HG03045 (cell line): ENCODE measurements around the gene CLPSL1.
A peak's percentile ranks its signal among the peaks of the same experiment; 100 is the strongest.
"Not testable (repeated sequence)": the region's sequence is repeated elsewhere in the genome, so short reads cannot be mapped to it uniquely, and the experiment has no call there.

Source experiments
- ATAC-seq: cut with Tn5 transposase; IDR thresholded peaks from one replicate; pipeline ENCODE4 v1.9.1; 2021; ENCODE audit warnings: mild to moderate bottlenecking, moderate library complexity; ENCODE audit not compliant: unreplicated experiment

Gene CLPSL1, protein sequence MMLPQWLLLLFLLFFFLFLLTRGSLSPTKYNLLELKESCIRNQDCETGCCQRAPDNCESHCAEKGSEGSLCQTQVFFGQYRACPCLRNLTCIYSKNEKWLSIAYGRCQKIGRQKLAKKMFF

DNA sequence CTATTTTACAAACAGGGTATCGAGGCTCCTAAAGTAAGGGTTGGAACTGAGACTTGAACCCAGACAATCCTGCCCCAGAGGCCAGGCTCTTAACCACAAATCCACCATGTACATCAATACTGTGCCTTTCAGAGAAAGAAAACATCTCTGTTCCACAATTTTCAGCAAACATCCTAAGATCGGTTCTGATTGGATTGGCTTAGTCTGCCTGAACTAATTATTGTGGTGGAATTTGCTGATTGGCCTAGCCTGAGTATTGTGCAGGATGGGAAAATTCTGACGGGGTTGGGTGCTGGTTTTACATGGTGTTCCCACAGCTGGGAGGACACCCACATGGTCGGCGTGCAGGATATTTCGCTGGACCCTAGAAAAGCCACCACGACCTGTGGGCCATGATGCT is at the start of gene CLPSL1:
Gene CLPSL1, plus strand, starts transcription at position 301 of the 400 bp plus-strand sequence. Its CDS starts 92 bp downstream, at position 393.
- ATAC-seq, result no peak

DNA sequence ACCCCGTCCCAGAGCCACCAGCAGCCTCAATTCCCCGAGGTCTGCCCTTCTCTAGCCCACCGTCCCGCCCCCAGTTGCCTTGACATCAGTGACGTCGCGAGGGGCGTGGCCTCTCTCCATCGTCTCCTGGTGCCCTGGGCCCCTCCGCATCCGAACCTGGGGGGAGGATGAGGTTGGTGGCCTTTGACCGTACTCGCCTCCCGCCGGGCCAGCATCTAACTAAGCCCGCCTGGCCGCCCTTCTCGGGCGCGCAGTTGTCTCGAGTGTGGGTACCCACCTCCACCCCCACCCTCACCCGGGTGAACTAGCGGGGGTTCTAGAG is 49.4 kb upstream of the CLPSL1 start:
- peak; percentile 49 for ATAC-seq

DNA sequence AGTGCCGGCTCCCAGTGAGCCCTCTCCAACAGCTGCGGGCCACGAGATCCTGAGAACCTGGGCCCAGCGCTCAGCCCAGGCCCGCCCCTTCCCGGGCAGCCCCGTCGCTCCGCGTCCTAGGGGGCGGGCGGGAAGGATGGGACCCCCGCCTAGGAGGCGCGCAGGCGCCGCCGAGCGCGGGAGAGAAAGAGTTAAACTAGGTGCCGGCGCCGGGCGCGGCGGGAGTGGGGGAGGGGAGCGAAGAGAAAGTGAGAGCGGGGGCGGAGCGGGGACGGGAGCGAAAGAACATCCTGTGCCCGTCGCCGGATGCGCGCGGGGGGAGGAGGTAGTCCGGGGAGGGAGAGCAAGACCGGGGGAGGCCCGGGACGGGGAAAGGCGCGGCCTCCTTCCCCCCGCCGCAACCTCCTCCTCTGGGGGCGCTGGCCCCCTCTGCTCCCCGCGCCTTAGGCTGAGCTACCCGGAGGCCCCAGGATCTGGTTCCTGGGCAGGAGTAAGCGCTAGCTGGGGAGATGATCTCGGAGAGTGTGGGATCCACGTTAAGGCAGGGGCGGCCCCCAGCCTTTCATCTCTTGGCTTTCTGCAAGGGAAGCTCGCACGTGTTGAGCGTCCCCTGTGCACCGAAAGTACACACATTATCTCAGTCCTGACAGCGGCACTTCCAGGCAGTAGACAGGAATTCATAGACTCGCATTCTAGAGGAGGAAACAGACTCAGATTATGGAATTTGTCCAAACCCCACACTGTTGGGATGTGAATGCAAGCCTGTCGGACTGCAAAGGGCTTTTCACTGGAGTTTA is 48.9 kb upstream of the CLPSL1 start:
- ATAC-seq, result peak; percentile 57

DNA sequence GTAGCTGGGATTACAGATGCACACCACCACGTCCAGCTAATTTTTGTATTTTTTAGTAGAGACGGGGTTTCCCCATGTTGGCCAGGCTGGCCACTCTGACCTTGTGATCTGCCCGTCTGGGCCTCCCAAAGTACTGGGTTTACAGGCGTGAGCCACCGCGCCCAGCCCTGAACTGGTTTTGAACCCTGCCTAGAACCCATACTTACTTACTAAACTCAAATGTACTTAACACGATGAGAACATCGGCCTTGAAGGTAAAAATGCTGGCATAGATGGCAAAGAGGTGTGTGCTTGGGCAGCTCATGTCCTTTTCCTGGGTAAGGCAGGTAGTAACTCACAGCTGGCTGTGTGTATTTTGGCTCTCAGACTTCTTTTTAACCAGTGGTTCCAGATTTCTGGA is 47.2 kb upstream of the CLPSL1 start:
- ATAC-seq, result no peak

DNA sequence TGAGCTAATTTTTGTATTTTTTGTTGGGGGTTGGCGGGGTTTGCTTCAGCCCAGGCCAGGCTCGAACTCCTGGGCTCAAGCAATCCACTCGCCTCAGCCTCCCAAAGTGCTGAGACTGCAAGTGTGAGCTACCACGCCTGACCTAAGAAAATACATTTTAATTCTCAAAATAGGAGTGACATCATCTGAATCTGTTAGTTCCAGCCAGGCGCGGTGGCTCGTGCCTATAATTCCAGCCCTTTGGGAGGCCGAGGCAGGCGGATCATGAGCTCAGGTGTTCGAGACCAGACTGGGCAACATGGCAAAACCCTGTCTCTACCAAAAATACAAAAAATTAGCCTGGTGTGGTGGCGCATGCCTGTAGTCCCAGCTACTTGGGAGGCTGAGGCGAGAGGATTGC is 46.5 kb upstream of the CLPSL1 start:
- not testable (repeated sequence) for ATAC-seq

DNA sequence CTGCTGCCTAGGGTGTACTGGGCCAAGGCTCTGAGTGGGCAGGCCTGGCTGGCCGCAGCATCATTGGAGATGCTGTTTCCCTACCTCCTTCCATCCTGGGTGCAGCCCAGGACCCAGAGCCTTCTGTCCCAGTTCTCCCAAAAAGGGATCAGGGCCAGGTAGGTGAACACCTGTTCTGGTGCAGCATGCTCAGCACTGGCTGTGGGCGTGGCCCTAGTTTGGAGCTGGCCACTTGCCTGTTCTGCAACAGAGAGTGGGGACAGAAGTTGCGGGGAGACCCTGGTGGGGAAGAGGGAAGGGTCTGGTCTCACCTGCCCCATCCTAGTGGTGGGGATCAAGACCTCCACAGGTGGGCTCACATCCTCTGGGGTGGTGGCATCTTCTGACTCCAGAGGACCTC is 45.4 kb upstream of the CLPSL1 start:
- no peak for ATAC-seq

DNA sequence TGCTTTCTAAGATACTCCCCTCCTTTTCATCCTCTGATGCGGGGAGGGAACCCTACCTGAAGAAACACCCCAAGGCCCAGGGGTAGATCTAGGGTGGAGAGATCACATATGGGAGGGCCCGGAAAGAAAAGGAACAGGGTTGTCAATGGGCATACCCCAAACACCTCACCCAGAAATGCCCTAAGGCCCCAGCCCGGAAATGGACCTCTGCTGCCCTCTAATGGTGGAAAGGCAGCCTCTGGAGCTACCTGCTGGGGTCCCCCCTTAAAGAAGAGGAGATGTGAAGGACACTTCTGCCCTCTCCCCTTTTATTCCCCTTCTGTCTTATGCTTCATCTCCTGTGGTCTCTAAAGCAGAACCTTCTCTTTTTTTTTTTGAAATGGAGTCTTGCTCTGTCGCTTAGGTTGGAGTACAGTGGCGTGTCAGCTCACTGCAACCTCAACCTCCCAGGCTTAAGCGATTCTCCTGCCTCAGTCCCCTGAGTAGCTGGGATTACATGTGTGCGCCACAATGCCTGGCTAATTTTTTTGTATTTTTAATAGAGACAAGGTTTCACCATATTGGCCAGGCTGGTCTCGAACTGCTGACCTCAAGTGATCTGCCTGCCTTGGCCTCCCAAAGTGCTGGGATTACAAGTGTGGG is 44.4 kb upstream of the CLPSL1 start:
- ATAC-seq, result no peak

DNA sequence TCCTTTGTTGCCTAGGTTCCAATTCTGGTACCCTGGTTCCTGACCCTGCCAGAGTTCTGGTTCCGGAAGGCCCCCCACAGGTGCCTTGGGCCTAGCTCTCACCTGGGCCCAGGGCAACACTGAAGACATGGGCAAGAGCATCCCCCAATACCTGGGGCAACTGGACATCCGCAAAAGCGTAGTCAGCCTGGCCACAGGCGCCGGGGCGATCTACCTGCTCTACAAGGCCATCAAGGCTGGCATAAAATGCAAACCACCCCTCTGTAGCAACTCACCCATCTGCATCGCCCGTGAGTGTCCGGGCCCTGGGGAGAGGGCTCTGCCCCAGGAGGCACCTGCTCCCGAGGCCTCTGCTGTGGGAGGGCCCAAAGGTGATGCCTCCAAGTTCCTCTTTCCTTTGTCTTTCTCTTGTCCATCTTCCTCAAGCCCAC is 43.8 kb upstream of the CLPSL1 start, which contains the start of gene ARMC12:
Gene ARMC12, plus strand, starts transcription at position 51 of the 431 bp plus-strand sequence. Its CDS starts 77 bp downstream, at position 128.
- ATAC-seq, result no peak

DNA sequence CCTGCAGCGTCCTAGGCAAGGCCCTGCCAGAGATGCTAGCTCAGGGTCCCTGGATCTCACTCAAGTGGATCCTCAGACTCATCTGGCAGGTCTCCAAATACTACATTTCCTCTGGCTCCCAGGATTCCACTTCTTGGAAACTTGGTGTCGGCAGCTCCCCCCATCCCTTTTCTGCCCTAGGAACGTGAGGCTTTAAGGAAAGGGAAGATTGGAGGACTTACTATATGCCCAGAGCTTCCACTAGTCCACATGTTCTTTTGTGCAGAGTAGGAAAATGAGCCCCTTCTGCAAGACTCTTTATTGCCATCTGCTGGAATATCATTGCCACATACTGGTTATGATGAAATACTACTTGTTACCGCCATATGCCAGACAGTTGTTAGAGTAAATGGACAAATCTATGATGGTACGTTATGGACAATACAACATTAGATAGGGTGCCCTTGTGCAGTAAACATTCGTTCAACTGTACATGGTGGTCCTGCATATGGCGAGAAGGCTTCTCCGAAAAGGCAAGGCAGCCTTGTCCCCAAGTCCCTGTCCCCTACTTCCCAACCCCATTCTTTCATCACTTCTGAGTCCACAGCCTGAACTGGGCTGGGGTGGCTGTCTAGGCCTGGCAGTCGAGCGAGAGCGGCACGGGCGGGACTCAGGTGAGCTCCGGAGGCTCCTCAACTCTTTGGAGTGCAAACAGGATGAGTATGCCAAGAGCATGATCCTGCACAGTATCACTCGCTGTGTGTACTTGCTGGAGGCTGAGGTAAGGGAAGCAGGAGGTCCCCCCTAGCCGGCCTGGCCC is 43.2 kb upstream of the CLPSL1 start:
- no peak for ATAC-seq

DNA sequence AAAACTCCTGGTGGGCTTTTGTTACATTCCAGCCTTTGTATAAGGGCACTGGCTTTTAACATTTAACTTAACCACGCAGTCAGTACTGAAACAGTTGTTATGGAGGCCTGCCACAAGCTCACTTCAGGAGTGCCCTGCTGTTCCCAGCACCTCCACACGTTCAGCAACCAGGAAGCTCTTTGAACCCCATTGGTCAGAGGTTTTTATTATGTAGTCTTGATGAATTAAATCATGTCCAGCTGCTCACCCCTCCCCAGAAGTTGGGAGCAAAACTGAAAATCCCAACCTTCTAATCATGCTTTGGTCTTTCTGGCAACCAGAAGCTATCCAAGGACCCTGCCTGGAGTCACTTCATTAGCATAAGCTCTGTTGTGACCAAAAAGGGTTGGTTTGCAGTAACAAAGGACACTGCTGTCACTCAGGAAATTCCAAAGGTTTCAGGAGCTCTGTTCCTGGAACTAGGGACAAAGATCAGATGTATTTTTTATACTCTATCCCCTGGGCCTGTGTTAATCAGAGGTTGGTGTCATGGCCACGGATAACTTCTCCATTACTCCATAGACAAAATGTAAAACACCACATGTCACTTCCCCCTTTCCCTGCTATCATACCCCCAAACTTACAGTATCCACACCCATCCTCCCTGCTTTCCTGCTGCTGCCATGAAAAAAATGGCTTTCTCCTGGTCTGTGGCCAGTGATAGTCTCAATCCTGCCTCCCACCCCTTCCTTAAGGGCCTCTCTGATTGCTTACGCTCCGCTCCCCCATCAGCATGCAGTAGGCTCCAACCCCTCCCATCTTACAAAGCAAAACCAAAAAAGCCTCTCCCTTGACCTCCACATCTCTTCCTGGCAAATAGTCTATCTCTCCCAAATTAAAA is 40.9 kb upstream of the CLPSL1 start:
- no peak for ATAC-seq

DNA sequence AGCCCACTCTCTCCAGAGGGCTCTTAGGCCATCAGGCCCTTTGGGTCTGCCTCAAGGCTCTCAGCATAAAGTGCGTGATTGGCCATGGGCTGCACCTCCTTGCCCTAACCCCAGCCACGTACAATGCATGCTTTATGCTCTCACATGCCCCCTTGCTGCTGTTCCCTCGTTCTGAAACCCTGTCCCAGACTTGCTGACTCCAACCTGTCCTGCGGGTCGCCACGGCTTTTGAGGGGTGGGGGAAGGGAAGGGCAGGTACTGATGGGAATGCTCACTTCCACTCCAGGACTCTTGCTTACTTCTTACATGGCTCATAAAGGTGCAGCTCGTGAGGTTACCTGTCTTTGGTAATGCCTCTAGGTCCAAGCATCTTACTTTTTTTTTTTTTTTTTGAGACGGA is 38.0 kb upstream of the CLPSL1 start:
- ATAC-seq, result no peak

DNA sequence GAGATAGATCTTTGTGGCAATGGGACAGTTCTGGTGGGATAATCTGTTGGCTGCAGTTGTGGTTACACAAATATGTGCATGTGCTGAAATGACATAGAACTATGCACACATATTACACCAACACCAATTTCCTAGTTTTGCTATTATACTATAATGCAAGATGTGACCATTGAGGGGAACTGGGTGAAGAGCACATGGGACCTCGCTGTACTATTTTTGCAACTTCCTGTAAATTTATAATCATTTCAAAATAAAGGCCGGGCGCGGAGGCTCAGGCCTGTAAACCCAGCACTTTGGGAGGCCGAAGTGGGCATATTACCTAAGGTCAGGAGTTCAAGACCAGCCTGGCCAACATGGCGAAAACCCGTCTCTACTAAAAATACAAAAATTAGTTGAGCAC is 35.3 kb upstream of the CLPSL1 start:
- no peak for ATAC-seq

DNA sequence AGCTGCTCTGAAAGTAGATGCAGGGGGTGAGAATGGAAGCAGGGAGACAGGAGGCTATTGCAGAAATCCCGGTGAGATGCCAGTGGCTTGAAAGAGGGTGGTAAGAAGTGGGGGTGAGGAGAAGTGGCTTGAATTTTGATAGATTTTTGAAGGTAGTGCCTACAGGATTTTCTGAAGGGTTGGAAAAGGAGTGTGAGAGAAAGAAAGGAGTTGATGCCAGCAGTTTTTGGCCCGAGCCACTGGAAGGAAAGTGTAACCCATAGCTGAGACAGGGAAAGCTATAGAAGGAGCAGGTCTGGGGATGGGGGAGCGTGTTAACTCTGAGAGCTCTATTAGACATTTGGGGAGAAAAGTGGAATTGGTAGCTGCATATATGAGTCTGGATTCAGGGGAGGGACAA is 34.3 kb upstream of the CLPSL1 start:
- no peak for ATAC-seq

DNA sequence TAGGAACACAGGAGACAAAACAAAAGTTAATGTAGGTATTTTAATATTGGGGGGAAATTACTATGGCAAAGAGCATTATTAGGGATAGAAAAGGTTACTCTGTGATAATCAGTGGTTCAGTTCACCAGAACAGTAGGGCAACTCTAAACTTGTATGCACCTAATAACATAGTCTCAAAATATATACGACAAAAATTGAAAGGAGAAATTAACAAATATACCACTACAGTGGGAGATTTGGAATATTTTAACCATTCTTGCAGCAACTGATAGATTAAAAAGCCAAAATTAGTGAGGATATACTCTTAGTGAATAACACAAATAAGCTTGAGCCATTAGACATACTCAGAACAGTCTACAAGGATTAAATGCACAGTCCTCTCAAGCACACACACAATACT is 32.9 kb upstream of the CLPSL1 start:
- ATAC-seq, result no peak

DNA sequence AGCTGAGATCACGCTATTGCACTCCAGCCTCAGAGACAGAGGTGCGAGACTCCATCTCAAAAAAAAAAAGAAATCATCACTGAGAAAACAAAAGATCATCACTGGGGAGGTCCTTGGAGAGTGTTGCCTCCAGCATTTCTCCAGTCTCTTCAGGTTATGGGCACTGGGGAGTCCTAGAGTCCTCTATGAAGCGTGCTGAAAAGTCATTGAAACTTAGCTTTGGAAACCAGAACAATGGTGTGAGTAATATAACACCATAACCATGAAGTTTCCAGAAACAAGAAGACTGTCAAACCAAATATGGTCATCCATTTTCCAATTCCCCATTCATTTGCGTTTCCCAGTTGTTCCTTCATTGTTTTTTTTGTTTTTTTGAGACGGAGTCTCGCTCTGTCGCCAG is 30.3 kb upstream of the CLPSL1 start:
- no peak for ATAC-seq

DNA sequence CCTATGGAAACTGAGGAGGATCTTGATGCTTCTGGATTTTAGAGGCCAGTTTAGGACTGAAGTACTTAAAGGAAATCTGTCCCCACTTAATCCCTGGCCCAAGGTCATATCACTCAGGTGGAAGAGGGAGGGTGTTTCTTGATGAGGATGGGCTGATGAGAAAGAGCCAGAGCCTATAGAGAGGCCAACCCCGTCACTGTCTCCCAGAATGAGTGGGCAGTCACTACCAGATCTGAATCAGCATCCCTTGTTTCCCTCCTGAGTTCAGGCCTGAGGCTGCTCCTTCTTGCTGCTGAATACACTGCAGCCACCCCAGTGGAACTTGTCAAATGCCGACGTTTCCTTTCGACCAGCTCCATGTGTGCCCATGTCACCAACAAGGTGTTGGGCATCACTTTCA is 29.2 kb upstream of the CLPSL1 start:
- no peak for ATAC-seq

DNA sequence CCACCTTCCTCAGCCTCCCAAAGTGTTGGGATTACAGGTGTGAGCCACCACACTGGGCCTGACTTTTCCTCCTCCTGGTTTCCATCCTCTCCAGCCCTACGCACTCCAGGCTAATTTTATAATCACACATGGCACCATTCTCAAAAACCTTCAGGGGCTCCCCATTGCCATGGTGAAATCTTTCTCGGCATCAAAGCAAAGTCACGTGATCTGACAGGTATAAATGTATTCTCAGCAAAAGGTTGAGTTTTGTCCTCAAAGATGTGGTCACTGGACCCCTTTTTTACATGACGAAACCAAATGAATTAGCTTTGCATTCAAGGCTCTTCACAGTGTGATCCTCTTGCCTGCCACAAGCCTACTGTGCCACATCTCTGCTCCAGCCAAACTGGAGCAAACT is 28.5 kb upstream of the CLPSL1 start:
- no peak for ATAC-seq

DNA sequence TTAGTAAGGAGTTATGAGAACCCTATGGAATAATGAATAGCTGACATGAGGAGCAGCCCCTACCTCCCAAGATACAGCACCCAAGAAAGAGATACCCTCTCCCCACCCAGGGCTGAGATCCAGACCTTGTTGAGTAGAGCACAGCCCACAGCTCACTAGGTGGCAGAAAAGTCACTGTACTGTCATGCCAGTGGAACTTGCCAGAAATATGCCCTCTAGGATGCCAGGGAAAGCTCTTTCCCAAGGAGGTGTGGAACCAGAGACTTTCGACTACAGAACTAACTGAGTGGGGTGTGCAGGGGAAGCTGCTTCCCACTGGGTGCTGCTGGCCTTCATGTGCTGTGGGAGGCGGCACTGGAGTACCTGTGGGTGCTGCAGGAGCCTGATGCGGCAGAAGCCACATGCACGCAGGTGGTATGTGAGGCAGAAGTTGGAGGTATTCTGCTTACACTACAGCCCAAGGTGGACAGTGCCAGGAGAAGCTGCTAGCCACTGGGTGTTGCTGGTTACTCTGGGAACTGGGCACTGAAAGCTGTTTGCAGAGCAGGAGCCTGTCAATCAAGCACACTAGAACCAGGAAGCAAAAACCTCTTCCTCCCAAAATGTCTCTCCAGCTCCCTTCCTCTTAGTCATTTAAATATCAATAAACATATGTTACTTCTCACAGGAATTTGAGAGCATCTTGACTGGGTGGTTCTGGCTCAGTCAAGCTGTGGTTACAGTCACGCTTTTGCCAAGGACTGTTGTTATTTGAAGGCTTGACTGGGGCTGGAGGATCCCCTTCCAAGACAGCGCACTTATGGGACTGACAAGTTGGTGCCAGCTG is 26.2 kb upstream of the CLPSL1 start:
- ATAC-seq, result no peak

DNA sequence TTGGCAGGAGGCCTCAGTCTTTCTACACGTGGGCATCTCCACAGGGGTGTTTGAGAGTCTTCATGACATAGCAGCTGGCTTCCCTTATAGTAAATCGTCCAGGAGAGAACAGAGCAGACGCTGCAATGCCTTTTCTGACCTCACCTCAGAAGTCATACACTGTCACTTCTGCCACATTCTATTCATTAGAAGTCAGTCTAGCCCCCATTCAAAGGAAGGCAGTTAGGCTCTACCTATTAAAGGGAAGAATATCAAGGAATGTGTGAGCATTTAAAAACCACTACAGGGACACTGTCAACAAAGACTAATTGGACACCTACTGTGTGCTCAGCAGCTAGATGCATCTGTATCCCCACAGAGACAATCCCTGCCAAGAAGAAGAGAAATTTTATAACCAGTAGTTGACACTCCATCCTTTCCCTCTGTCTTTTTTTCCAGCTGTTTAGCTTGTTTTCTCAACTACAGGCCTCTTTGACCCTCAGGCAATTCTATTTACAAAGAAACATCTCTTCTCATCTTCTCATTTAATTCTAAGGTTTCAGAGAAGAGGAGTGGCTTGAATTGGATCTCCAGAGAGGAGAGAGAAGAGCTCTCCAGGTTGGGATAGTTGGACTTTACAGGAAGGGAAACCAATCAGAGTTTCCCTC is 25.4 kb upstream of the CLPSL1 start:
- no peak for ATAC-seq
